ENCODE results near the gene DBNDD1.
"Not testable (repeated sequence)": the region's sequence is repeated elsewhere in the genome, so short reads cannot be mapped to it uniquely, and the experiment has no call there.

The DBNDD1 gene, protein sequence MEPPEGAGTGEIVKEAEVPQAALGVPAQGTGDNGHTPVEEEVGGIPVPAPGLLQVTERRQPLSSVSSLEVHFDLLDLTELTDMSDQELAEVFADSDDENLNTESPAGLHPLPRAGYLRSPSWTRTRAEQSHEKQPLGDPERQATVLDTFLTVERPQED

DNA sequence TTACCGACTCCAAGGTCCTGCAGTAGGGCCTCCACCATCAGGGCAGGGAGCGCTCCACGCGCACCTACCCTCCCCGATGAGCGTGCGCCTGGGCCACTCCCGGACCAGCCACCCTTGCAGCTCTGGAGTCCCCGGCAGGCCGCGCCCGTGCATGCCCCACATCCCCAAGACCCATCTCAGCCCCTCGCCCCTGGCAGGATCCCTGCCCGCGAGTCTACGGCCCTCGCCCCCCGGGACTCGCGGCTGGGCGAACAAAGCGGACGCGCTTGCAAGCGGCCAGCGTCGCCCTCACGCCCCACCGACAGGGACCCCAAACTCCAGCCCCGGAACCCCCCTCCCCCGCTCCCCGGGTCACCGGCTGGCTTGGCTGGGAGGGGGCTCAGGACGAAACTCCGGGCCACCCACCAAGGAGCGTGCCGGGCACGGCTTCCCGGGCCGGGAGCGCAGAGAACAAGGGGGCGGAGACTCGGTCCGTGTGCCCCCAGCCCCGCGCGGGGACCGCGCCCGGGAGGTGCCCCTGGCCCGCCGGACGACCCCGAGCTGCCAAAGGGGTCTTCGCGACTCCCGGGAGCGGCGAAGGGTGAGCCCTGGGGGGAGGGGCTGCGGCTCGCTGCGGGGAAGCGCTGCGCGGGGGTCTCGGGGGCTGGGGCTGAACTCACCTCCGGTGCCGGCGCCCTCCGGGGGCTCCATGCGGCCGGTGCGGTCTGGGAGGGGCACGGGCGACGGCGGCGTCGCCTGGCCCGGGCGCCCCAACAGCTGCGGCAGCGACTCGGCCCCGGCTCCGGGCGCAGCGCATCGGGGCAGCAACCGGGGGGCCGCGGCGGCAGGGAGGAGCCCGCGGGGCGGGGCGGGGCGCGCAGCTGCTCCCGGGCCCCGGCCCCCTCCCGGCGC is at the start of gene DBNDD1:
TSS of gene DBNDD1 (minus strand) at position 805 of the 891 bp plus-strand sequence. CDS start at position 690, 115 bp downstream.
- DNase-seq (ENCODE audit: low read depth in 2 of 2), result no peak

DNA sequence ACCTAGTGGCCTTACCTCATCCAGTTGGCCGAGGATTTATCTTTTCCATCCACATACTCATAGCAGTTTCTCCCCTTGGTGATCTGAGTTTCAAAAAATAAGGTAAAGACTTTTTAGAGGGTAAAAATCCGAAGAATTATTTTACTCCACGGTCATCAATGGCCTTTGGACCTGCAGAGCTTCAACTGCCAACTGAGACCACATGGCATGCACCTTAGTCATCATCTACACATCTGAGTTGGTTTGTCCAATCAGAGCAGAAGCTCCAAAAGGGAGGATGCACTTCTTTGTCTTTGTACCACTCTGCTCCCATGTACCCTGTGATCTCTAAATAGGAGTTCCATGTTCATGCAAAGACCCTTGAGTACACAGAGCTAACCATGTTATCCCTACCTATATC is 42.2 kb upstream of the DBNDD1 start:
- no peak for DNase-seq (ENCODE audit: low read depth in 2 of 2)

DNA sequence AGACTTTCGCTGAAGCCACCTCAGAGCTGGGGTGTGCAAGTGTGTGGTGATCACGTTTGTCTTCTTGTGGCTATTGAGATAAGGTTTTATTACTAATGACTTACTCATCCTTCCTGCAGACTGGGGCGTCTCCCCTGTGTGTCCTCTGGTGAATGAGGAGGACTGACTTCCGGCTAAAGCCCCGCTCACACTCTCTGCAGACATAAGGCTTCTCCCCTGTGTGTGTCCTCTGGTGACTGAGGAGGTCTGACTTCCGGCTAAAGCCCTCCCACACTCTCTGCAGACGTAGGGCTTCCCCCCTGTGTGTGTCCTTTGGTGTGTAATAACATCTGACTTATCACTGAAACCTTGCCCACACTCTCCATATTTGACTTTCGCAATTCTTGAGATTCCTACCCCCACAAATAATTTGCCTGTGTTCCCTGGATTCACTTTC is 38.5 kb upstream of the DBNDD1 start:
- no peak for DNase-seq (ENCODE audit: low read depth in 2 of 2)

DNA sequence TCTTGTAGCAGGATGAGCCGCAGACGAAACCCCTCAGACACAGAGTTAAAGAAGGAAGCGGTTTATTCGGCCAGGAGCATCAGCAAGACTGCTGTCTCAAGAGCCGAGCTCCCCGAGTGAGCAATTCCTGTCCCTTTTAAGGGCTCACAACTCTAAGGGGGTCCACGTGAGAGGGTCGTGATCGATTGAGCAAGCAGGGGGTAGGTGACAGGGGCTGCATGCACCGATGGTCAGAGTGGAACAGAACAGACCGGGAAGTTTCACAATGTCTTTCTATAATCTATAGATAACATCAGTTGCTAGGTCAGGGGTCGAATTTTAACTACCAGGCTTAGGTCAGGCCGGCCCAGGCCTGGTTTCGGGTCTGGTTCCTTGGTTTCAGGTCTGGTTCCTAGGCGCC is 37.3 kb upstream of the DBNDD1 start:
- not testable (repeated sequence) for DNase-seq (ENCODE audit: low read depth in 2 of 2)

DNA sequence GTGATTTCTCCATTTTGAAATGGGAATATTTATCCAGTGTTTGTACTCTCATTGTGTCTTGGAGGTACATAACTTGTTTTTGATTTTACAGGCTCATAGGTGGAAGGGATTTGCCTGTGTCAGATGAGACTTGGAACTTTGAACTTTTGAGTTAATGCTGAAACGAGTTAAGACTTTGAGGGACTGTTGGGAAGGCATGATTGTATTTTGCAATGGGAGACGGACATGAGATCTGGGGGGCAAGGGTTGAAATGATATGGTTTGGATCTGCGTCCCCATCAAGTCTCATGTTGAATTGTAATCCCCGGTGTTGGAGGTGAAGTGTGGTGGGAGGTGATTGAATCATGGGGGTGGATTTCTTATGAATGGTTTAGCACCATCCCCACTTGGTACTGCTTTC is 36.1 kb upstream of the DBNDD1 start:
- DNase-seq (ENCODE audit: low read depth in 2 of 2), result no peak

DNA sequence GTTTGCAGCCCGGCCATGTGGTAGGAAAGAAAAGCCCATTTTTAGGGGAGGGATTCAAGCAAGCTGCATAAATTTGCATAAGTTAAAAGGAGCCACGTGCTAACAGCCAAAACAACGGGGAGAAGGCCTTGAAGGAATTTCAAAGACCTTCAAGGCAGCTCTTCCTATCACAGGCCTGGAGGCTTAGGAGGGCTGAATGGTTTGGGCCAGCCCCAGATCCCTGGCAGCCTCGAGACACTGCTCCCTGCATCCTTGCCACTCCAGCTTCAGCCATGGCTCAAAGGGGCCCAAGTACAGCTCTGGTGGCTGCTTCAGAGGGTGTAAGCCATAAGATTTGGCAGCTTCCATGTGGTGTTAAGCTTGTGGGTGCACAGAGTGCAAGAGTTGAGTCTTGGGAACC is 35.3 kb upstream of the DBNDD1 start:
- no peak for DNase-seq (ENCODE audit: low read depth in 2 of 2)

DNA sequence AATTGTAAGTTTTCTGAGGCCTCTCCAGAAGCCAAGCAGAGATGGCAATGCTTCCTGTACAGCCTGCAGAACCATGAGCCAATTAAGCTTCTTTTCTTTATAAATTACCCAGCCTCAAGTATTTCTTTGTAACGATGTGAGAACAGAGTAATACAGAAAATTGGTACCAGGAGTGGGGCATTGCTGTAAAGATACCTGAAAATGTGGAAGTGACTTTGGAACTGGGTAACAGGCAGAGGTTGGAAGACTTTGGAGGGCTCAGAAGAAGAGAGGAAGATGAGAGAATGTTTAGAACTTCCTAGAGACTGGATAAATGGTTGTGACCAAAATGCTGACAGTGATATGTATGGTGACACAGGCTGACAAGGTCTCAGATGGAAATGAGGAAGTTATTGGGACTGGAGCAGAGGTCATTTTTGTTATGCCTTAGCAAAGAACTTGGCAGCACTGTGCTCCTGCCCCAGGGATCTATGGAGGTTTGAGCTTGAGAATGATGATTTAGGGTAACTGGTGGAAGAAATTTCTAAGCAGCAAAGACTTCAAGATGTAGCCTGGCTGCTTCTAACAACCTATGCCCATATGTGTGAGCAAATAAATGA is 34.7 kb upstream of the DBNDD1 start:
- DNase-seq (ENCODE audit: low read depth in 2 of 2), result no peak

DNA sequence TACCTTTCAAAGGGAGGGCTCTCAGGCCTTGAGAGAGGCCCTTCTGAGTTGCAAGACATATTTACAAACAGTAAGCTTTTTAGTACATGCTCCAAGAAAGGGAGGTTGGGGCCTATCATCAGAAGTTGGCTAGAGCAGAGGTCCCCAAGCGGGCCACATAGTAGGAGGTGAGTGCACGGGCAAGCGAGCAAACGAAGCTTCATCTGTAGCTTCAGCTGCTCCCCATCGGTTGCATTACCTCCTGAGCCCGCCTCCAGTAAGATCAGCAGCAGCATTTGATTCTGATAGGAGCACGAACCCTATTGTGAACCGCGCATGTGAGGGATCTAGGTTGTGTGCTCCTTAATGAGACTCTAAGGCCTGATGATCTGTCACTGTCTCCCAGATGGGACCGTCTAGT is 31.7 kb upstream of the DBNDD1 start:
- no peak for DNase-seq (ENCODE audit: low read depth in 2 of 2)

DNA sequence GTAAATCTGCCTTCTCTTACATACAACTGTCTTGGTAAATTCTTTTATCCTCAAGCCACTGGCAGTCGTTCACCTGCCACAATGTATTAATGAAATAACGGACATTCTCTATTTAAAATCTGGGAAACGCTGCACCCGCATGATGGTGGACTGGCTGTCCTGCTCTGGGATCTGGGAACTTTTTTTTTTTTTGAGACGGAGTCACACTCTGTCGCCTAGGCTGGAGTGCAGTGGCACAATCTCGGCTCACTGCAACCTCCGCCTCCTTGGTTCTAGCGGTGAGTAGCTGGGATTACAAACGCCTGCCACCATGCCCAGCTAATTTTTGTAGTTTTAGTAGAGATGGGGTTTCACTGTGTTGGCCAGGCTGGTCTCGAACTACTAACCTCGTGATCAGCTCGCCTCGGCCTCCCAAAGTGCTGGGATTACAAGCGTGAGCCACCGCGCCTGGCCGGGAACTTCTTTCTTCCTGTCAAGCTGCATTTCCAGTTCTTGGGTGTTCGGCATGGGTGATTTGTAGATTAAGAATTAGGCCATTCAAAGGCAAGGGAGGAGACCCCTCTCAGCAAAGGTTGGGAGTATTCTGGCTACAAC is 29.6 kb upstream of the DBNDD1 start:
- no peak for DNase-seq (ENCODE audit: low read depth in 2 of 2)

DNA sequence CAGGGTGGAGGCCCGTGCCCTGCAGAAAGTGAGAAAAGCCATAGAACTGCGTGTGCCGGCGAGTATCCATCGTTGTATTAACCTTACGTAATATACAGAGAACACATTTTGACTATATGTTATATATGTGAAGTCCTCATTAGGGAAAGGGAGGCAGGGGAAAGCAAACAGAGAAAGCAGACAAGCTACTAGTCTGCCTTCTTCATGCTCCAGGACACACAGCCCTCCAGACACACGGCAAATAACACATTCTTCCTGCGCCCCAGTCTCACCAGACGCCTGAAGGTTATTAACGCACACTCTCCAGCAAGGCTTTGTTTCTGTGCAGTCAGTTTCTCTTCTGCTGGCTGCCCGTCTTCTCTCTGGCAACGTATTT is 29.1 kb upstream of the DBNDD1 start:
- no peak for DNase-seq (ENCODE audit: low read depth in 2 of 2)

DNA sequence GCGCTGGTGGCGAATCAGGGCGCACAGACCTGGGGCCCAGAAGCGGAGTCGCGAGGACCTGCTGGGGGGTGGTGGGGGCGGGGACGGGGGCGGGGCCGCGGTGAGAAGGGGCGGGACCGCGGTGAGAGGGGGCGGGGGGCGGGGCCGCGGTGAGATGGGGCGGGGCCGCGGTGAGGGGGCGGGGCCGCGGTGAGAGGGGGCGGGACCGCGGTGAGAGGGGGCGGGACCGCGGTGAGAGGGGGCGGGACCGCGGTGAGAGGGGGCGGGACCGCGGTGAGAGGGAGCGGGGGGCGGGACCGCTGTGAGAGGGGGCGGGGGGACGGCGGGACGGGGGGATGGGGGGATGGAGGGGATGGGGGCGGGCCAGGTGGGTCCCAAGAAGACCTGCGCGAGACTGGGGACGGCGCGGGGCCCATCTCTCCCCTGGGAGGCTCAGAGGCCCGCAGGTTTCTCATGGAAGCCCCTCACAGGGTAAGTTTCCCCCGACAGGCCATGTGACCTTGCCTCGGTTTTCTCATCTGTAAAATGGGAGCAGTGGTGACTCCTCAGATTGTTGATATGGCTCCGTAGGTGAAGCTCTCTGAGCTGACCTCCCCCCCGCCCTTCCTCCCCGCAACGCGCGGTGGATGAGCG is 28.6 kb upstream of the DBNDD1 start:
- DNase-seq (ENCODE audit: low read depth in 2 of 2), result no peak

DNA sequence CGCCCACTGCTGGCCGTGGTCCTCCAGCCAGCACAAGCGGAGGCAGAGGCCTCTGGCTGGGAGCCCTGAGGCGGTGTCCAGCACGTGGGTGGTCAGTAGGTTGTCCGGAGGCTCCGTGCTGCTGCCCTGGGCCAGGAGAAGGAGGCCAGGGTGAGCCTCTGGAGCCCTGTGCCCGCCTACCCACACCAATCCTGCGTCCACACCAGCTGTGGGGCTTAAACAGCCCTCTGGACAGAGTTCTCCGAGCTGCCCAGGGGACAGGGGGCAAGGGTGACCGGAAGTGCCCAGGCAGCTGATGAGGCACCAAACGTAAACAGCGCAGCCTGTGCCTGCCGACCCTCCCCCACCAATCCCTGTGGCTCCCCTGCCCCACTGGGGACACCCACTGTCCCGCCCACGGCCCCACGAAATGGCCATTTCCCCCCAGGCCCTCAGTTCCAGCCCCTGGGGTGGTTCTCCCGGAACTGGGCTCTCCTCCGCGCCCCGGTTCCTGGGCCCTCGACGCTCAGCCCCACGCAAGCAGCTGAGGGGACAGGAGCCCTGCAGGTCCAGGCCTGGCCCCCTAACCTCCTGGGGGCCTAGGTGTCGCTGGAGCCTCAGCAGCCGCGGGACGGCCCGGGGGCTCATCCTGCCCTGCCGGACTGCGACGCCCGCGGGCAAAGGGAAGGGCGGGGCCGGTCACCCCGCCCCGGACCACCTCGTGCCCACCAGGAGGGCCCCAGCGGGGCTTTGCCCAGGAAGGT is 27.9 kb upstream of the DBNDD1 start:
- DNase-seq (ENCODE audit: low read depth in 2 of 2), result no peak

DNA sequence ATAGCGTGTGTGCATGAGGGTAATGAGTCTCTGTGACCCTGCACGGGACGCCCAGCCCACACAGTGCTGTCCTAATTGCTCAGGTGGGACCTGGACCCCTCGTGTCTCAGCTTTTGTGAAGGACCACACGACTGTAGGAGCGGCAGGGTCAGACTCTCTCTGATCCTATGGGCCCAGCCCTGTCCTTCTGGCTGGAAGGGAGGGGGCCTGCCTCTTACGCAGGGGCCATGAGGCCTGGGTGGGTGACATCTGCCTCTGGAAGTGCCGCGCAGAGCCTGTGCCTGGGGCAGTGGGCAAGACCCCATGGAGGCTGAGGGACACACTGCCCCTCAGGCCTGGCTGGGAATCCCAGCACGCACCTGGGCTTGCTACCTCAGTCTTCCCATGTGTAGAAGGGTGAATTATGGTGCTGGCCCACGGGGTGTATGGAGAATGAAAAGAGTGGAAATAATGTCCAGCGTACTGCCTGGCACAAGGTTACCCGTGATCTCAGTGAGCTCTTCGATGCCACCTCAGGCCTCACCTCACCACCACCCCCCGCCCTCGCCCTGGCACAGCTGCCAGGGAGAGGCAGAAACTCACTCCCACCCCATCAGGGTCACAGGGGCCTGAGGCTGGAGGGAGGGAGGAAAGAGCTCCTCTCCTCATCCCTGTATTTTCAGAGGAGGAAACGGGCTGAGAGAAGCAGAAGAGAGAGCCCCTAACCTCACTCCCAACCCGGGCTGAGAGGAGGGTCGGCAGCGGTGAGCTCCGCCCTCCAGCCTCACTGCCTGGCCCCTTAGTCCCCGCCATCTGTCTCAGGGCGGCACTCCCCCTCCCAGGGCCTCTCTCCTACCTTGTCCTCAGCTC is 27.1 kb upstream of the DBNDD1 start:
- no peak for DNase-seq (ENCODE audit: low read depth in 2 of 2)

DNA sequence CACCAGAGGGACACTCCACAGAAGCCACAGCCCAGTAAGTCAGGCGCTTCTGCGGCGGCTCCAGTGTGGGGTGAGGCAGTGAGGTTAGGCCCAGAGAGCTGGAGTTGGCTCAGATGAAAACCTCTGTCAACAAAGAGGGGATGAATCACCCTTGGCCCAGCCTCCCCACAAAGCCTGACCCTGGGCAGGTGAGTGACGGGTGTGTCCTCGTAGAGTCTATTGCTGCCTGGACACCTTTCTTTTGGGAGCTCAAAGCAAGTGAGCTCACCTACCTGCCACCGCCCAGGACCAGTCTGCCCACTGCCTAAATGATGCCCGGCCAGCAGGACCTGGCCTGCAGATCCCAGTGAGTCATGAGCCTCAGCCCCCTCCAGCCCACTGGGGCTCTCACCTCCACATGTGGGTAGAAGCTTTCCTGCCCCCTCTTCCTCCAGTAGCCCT is 24.9 kb upstream of the DBNDD1 start:
- no peak for DNase-seq (ENCODE audit: low read depth in 2 of 2)

DNA sequence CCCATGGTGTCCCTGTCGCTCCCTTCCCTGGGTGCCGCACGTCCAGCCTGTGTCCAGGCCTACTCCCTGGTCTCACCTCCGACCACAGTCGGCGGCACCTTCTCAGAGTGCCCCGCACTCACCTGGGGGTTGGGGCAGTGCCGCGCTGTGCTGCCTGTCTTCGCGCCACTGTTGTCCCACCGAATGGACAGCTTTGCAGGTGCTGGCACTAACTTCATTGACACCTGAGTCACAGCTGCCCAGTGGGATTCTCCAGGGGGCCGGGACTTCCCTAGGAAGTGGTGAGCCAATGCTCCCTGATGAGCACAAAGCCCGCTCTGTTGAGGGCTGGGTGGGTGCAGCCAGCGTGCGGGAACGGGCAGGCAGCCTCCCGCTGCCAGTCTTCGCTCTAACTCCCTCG is 24.3 kb upstream of the DBNDD1 start:
- DNase-seq (ENCODE audit: low read depth in 2 of 2), result no peak

DNA sequence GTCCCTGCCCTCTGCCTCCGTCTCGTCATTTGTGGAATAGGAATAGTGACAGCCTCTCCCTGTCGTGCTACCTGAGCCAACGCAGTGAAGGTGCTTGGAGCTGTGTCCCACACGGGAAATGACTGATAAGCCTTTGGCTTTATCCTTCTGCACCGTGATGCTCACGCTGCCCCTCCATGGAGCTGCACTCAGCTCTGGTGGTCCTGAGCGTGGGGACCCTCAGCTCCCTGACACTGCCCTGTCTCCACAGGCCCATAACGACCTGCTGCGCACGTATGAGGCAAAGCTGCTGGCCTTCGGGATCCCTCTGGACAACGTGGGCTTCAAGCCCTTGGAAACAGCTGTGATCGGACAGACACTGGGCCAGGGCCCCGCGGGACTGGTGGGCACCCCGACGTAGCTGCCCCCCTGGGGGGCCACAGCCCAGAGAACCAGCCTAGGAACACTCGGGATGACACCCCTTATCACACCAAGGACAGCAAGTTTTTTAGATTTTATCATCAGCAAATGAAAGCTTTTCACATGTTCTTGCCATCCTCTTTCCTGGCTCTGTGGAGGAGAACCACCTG is 23.8 kb upstream of the DBNDD1 start:
- no peak for DNase-seq (ENCODE audit: low read depth in 2 of 2)

DNA sequence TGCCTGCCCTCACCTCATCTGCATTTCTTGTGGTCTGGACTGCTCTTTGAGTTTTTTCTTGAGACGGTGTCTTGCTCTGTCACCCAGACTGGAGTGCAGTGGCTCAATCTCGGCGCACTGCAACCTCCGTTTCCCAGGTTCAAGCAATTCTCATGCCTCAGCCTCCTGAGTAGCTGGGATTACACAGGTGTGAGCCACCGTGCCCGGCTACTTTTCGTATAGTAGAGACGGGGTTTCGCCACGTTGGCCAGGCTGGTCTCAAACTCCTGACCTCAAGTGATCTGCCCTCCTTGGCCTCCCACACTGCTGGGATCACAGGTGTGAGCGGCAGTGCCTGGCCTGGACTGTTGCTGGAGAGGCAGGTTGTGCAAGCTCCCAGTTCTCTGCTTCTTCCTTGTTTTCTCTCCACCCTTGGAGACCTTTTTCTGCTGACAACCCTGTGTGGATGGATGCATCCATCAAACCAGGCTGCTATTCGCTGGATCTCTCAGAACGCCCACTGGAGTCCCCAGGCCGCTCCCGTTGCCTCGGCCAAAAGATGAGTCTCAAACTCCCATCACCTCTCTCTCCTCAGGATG is 22.7 kb upstream of the DBNDD1 start:
- DNase-seq (ENCODE audit: low read depth in 2 of 2), result no peak

DNA sequence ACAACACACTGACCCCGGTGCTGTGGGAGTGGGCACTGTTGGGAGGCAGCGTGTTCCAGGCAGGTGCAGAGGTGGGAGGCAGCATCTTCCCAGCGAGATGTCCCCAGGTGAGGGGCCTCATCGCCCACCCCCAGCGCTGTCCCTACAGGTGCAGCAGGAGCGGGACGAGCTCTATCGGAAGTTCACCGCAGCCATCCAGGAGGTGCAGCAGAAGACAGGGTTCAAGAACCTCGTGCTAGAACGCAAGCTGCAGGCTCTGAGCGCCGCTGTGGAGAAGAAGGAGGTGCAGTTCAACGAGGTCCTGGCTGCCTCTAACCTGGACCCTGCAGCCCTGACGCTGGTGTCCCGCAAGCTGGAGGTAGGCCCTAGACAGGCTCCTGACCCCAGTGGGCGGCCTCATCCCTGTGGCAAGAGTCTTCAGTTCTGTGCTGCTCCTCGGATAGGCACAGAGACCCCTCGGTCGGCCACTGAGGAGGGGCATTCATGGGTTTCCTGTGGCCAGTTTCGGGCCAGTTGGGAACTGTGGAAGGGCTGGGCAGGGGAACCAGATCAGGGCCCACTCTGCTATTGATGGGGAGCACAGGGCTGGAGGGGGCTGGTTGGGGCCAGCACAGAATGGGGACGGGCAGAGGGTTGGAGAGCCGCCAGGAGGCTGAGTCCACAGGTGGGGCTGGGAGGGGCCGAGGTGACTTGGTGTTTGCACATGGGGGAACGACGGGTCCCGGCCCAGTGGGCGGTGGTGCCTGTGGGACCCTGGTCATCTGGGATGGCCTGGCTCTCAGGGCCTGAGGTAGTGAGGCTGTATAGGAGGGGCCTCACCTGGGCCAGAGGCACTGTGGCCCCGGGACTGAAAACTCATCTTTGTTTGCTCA is 21.1 kb upstream of the DBNDD1 start:
- no peak for DNase-seq (ENCODE audit: low read depth in 2 of 2)

DNA sequence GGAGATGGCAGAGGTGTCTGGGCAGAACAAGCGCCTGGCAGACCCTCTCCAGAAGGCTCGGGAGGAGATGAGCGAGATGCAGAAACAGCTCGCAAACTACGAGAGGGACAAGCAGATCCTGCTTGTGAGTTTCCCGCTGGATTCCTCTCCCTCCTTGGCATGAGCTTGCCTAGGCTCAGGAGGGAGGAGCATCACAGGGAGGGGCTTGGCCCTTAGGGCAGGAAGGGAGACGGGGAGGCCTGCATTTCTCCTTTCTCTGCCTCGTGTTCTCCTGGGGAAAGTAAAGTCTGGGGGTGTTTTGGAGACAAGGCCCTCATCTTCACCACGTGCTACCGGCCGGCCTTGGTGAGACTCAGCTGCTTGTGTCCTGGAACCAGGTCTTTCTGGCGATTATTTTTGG is 18.0 kb upstream of the DBNDD1 start:
- DNase-seq (ENCODE audit: low read depth in 2 of 2), result no peak
